ENCODE measurements around the gene SH2D5. TPM values are rescaled to one million over a fixed set of nuclear protein-coding genes. Genes with fewer than 3 reads are reported as not detected.

Gene SH2D5
- total and polyA plus RNA-seq, 2 donors (not counting 3 experiments of a cell fraction or from before 2014, with no cell fraction given): 0.23 to 1.0 TPM

GRCh38 chr1:20699558-20699957 is 32.9 kb downstream of the SH2D5 start:
- TF ChIP-seq FOS (IDR thresholded peaks at IDR 0.05; ENCODE audit: borderline replicate concordance, insufficient read depth, low read length) (no peak), GATA2 (IDR thresholded peaks at IDR 0.05; ENCODE audit: insufficient read depth, insufficient read length, low read depth, low read length) (no peak), POLR2AphosphoS5 (IDR thresholded peaks at IDR 0.05; ENCODE audit: insufficient read depth, low read depth, low read length) (no peak), MYC (IDR thresholded peaks at IDR 0.05; ENCODE audit: low read depth, low read length) (no peak), EZH2 (IDR thresholded peaks at IDR 0.05; ENCODE audit: borderline replicate concordance, low read depth, low read length, severe bottlenecking) (no peak), MAX (IDR thresholded peaks at IDR 0.05; ENCODE audit: insufficient read depth, insufficient read length) (no peak), CTCF (IDR thresholded peaks at IDR 0.05; ENCODE audit: extremely low read depth in 1 of 2, insufficient read depth in 1 of 2, low read depth in 1 of 2, low read length in 2 of 2) (no peak), POLR2A (IDR thresholded peaks at IDR 0.05; ENCODE audit: low read depth, low read length) (no peak)
- H3K27me3 ChIP-seq (ENCODE audit: control insufficient read depth in 2 of 2, insufficient read depth in 2 of 2, low read length in 2 of 2): no peaks in the 10 kb centered on the region
- H3K9ac ChIP-seq (replicated peaks; ENCODE audit: extremely low read depth, insufficient read depth, low read length): no peak overlapping the region
- DNase-seq (ENCODE audit: low read depth, low spot score) (no peak), FAIRE-seq (no peak)
- peaks cover 4% of the 10 kb centered on the region for H3K4me1 ChIP-seq (ENCODE audit: control insufficient read depth, extremely low read depth, insufficient read depth, low read length)
- no peak overlapping the region for H3K27ac ChIP-seq (ENCODE audit: insufficient read depth, low read depth, low read length)
- no TSS peak for BruUV-seq (replicated peaks)
- no peaks in the 10 kb centered on the region for H3K36me3 ChIP-seq (ENCODE audit: control insufficient read depth in 2 of 2, extremely low read depth in 1 of 2, insufficient read depth in 2 of 2, low read length in 2 of 2)
- H3K4me3 ChIP-seq (replicated peaks in 1 of 3; ENCODE audit: insufficient read depth in 1 of 3, low read depth in 1 of 3, low read length in 3 of 3): no peak overlapping the region
- no peak overlapping the region for H3K4me2 ChIP-seq (ENCODE audit: insufficient read depth, low read length)
- no peaks in the 10 kb centered on the region for H4K20me1 ChIP-seq (replicated peaks; ENCODE audit: control insufficient read depth, extremely low read depth, insufficient read depth, low read length)
- H3K9me3 ChIP-seq (replicated peaks; ENCODE audit: control insufficient read depth, insufficient read depth, low read length): no peaks in the 10 kb centered on the region
- CTCF ChIA-PET: interaction anchor here (1.2 to 5.1 kb wide), 5 partner anchors 11 to 496 kb away, joined by 4 to 150 read pairs (median 5); partner anchors contain the start of gene KIF17
- no peaks in the 10 kb centered on the region for H3K79me2 ChIP-seq (ENCODE audit: control insufficient read depth, insufficient read depth, low read length)
- no peaks in the 10 kb centered on the region for H3K9me1 ChIP-seq (replicated peaks; ENCODE audit: control insufficient read depth, extremely low read depth, insufficient read depth, low read length)
- POLR2A ChIA-PET: no interaction called here
- intact Hi-C loops (cut with micrococcal nuclease) (loop anchor here (1.0 to 10.0 kb wide), 3 partner anchors 29 to 375 kb away; partner anchors contain the start of gene HP1BP3), dilution Hi-C loops (cut with MboI; ENCODE audit: extremely low pct_ligation_motif_present, low sequenced_read_pairs) (no loop called here)
- H2AFZ ChIP-seq (ENCODE audit: low read depth, low read length): no peak overlapping the region

Measured in endothelial cell of umbilical vein (primary cell).